ENCODE results near the gene COMMD4.
"Not testable (repeated sequence)": the region's sequence is repeated elsewhere in the genome, so short reads cannot be mapped to it uniquely, and the experiment has no call there.

DNA sequence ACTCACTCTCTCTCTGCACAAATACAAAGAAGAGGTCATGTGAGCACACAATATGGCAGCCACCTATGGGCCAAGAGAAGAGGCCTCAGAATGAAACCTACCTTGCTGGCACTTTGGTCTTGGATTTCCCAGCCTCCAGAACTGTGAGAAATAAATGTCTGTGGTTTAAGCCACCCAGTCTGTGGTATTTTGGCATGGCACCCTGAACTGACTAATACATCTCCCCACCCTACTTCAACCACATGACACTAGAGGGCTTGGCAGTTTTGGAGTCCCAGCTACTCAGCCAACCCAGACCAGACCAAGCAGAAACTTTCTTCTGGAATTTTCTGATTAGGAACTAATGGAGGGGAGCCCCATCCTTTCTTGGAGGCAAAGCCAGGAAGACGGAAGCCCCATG lies 23.3 kb upstream of the COMMD4 start:
- TF ChIP-seq, protein P1, sequence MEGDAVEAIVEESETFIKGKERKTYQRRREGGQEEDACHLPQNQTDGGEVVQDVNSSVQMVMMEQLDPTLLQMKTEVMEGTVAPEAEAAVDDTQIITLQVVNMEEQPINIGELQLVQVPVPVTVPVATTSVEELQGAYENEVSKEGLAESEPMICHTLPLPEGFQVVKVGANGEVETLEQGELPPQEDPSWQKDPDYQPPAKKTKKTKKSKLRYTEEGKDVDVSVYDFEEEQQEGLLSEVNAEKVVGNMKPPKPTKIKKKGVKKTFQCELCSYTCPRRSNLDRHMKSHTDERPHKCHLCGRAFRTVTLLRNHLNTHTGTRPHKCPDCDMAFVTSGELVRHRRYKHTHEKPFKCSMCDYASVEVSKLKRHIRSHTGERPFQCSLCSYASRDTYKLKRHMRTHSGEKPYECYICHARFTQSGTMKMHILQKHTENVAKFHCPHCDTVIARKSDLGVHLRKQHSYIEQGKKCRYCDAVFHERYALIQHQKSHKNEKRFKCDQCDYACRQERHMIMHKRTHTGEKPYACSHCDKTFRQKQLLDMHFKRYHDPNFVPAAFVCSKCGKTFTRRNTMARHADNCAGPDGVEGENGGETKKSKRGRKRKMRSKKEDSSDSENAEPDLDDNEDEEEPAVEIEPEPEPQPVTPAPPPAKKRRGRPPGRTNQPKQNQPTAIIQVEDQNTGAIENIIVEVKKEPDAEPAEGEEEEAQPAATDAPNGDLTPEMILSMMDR (IDR thresholded peaks at IDR 0.05), result not testable (repeated sequence)
- TF ChIP-seq POLR2A, EP300, POLR2AphosphoS5 (IDR thresholded peaks at IDR 0.05): not testable (repeated sequence)

Data from stomach (tissue), 4 donors.